Bronchial smooth muscle cell (primary cell): Measurements from ENCODE around the gene FJX1. TPM values are rescaled to one million over a fixed set of nuclear protein-coding genes. Genes with fewer than 3 reads are reported as not detected.

Experiments used
- total RNA-seq: library from RNA; depleted of rRNA; stranded (reverse); fragments of >200 nt; gene quantifications from 2 replicates; pipeline ENCODE4 v1.2.1, GENCODE V29; 2014

The FJX1 gene
- 3.8 and 4.6 TPM in 2 replicates for total RNA-seq

GRCh38 chr11:35617687-35618496 lies at the start of gene FJX1:
Gene FJX1, plus strand, starts transcription at chr11:35618460. Its CDS starts 177 bp downstream, at chr11:35618637.

GRCh38 chr11:35662649-35663407 lies 44.6 kb downstream of the FJX1 start, which contains the start of gene TRIM44:
Gene TRIM44, plus strand, starts transcription at chr11:35662775. Its CDS starts 337 bp downstream, at chr11:35663112.

Other genes with a start within 250 kb of the FJX1 start
- gene SLC1A2, start 198.9 kb upstream of the FJX1 start, total RNA-seq, result 2.7 and 7.5 TPM in 2 replicates
- 256 and 491 TPM in 2 replicates for gene PAMR1, start 92.8 kb upstream of the FJX1 start, total RNA-seq
- gene TRIM44, start 44.3 kb downstream of the FJX1 start, total RNA-seq, result 6.3 and 8.0 TPM in 2 replicates